HepG2 (cell line): ENCODE measurements around the gene ADSL. TPM values are rescaled to one million over a fixed set of nuclear protein-coding genes. Genes with fewer than 3 reads are reported as not detected.

Experiments used
- ATAC-seq: fragments of 200-7000 bp; cut with Tn5 transposase; 3 replicates; pipeline ENCODE4 v1.9.1; 2020; ENCODE audit warnings: mild to moderate bottlenecking, moderate library complexity
- BruUV-seq: library from RNA; stranded (reverse); fragments of 400-500 nt; replicated peaks from 2 replicates; lab custom pipeline; 2021; lab: Mats Ljungman, UMichigan
- CTCF ChIA-PET: fragments of 300-600 bp; formaldehyde crosslinking; extraction: SDS; loops from one replicate; lab custom pipeline; 2021; ENCODE audit warnings: low total read pairs, inconsistent platforms, low intra/inter-chr PET ratio; lab: Yijun Ruan, JAX
- POLR2A ChIA-PET: fragments of 350-600 bp; sonication (Branson Sonifier 250); formaldehyde crosslinking; loops from one replicate; lab custom pipeline; 2020; ENCODE audit warnings: antibody characterized with exemption, inconsistent platforms; lab: Yijun Ruan, JAX
- DNase-seq: peaks from one replicate; pipeline ENCODE4 v3.0.0-alpha.2; 2015; ENCODE audit warnings: low spot score
- FAIRE-seq: peaks from 3 replicates; lab custom pipeline; 2011; peaks lifted over from hg19 to GRCh38; lab: Jason Lieb, UNC
- H2AFZ ChIP-seq: one replicate; pipeline ENCODE4 v1.6.1; 2011; ENCODE audit warnings: low read length, inconsistent platforms
- H3K27ac ChIP-seq: fragments of 300-600 bp; 3 replicates; pipeline ENCODE4 v1.8.0; 2011; ENCODE audit warnings: mixed run types, mild to moderate bottlenecking, mixed read lengths, low read length, inconsistent platforms; ENCODE audit not compliant: insufficient read depth; ENCODE audit errors: extremely low read length
- H3K27me3 ChIP-seq, 2 experiments: fragments of 200-600 bp in 1 of 2; 2 replicates in 1 of 2; 3 replicates in 1 of 2; pipeline versions ENCODE4 v1.6.0 to v1.8.0; 2011; ENCODE audit warnings: low read length in 2 of 2, mild to moderate bottlenecking in 2 of 2, moderate library complexity in 2 of 2, inconsistent platforms in 1 of 2; ENCODE audit not compliant: insufficient read depth in 2 of 2, control insufficient read depth in 1 of 2
- H3K36me3 ChIP-seq, 2 experiments: fragments of 200-600 bp in 1 of 2; replicated peaks in 1 of 2; 2 replicates in 1 of 2; 3 replicates in 1 of 2; pipeline versions ENCODE4 v1.5.1 to v1.8.0; 2011; ENCODE audit warnings: low read length in 2 of 2, inconsistent platforms in 1 of 2; ENCODE audit not compliant: insufficient read depth in 2 of 2, control insufficient read depth in 1 of 2
- H3K4me1 ChIP-seq: 2 replicates; pipeline ENCODE4 v1.5.1; 2012; ENCODE audit warnings: low read length, inconsistent platforms; ENCODE audit not compliant: insufficient read depth
- H3K4me2 ChIP-seq: 2 replicates; pipeline ENCODE4 v1.6.0; 2011; ENCODE audit warnings: low read depth, low read length, inconsistent platforms
- H3K4me3 ChIP-seq, 3 experiments: fragments of 200-600 bp in 1 of 3; sonication (generic), shearing (Covaris generic) in 1 of 3; replicated peaks in 1 of 3; 2 replicates each; pipeline ENCODE4 v1.5.1; 2011 to 2016; ENCODE audit warnings: low read length in 3 of 3, inconsistent platforms in 2 of 3, low read depth in 2 of 3, mild to moderate bottlenecking in 2 of 3, control low read depth in 1 of 3, mixed read lengths in 1 of 3; ENCODE audit not compliant: insufficient read depth in 1 of 3
- H3K79me2 ChIP-seq: one replicate; pipeline ENCODE4 v1.6.1; 2011; ENCODE audit warnings: low read length, inconsistent platforms; ENCODE audit not compliant: insufficient read depth
- H3K9ac ChIP-seq: 2 replicates; pipeline ENCODE4 v1.6.0; 2011; ENCODE audit warnings: mild to moderate bottlenecking, low read depth, low read length, inconsistent platforms; ENCODE audit not compliant: insufficient read depth
- H3K9me3 ChIP-seq: 2 replicates; pipeline ENCODE4 v1.5.1; 2012; ENCODE audit warnings: mild to moderate bottlenecking, low read length
- H4K20me1 ChIP-seq: 2 replicates; pipeline ENCODE4 v1.6.0; 2011; ENCODE audit warnings: inconsistent platforms, mild to moderate bottlenecking, low read length, moderate library complexity; ENCODE audit not compliant: insufficient read depth
- KLF11 ChIP-seq: IDR thresholded peaks from 2 replicates; pipeline ENCODE4 v1.6.1; 2016; ENCODE audit warnings: missing compliant biosample characterization
- MTERF4 ChIP-seq: sonication (generic); formaldehyde crosslinking; IDR thresholded peaks from 2 replicates; pipeline ENCODE4 v1.8.0; 2023; ENCODE audit warnings: mild to moderate bottlenecking, missing genetic modification reagents
- PRPF4 ChIP-seq: fragments of 200-400 bp; formaldehyde crosslinking; IDR thresholded peaks from 2 replicates; pipeline ENCODE4 v1.6.1; 2016; ENCODE audit warnings: low read length, low read depth; ENCODE audit not compliant: poor library complexity, severe bottlenecking
- RAD21 ChIP-seq: fragments of 450-650 bp; formaldehyde crosslinking; IDR thresholded peaks from 2 replicates; pipeline ENCODE4 v1.5.0; 2020; ENCODE audit warnings: mild to moderate bottlenecking
- SPEN ChIP-seq: sonication (generic); formaldehyde crosslinking; IDR thresholded peaks from 2 replicates; pipeline ENCODE4 v1.5.1; 2020; ENCODE audit warnings: low read depth, mild to moderate bottlenecking, missing genetic modification reagents
- ZNF704 ChIP-seq: sonication (generic); formaldehyde crosslinking; IDR thresholded peaks from 2 replicates; pipeline ENCODE4 v1.8.1; 2023; ENCODE audit warnings: mild to moderate bottlenecking, inconsistent platforms, moderate library complexity, missing genetic modification reagents, borderline replicate concordance
- WGBS: methylation state at CpG from one replicate; pipeline ENCODE4 v1.1.6; 2017; ENCODE audit warnings: low lambda C conversion rate; 5-methylcytosine and 5-hydroxymethylcytosine counted together
- in situ Hi-C: cut with HindIII; loops from 2 replicates; pipeline ENCODE4 v1.10.0; 2017; ENCODE audit warnings: low pct_unique_long_range_greater_than_20kb; ENCODE audit not compliant: extremely low pct_ligation_motif_present
- intact Hi-C: fragments of 100-400 bp; cut with micrococcal nuclease; formaldehyde crosslinking; loops from one replicate; pipeline ENCODE4 v1.10.0; 2022; ENCODE audit not compliant: unreplicated experiment
- polyA plus RNA-seq, 8 experiments: library from polyadenylated mRNA; depleted of rRNA in 3 of 8; stranded (reverse) in 7 of 8; unstranded in 1 of 8; fragments of >200 nt; fragmentation: Illumina TruSeq in 4 of 8; extraction: Trizol in 4 of 8; gene quantifications; 2 replicates each; pipeline versions ENCODE4 v1.2.1 to v1.2.3, GENCODE V29; 2011 to 2016; ENCODE audit warnings: low read depth in 4 of 8, missing spikeins in 1 of 8, mixed read lengths in 1 of 8; ENCODE audit not compliant: insufficient read depth in 1 of 8
- total RNA-seq, 5 experiments: library from RNA; depleted of rRNA; stranded (reverse); fragments of >200 nt; fragmentation: Illumina TruSeq; extraction: Trizol; gene quantifications; 2 replicates each; pipeline ENCODE4 v1.2.3, GENCODE V29; 2016; ENCODE audit warnings: low read depth in 1 of 5

Gene ADSL
- total and polyA plus RNA-seq, 2 of the 13 experiments (the other 11 are each of a cell fraction or from before 2014, with no cell fraction given): 123 to 174 TPM

DNA sequence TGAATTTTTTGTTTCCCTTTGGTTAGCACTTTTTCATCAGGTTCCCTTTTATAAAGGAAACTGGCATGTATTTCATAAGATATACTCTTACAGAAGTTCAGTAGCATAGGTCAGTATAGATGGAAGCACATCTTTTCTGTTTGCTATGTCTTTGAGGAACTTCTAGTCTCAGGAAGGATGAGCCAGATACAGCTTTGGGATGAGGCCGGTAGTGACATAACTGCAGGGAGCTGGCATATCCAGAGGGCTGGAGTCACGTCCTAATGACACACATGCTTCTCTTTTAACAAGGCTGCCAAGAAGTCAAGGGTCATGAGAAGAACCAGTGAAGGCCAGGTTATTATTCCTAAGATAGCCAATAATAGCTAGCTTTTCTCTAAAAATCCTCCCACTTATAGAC is 33.3 kb upstream of the ADSL start:
- Histone ChIP-seq H3K4me2 (no peak overlapping the region), H4K20me1 (no peaks in the 10 kb centered on the region), H3K27ac (no peak overlapping the region), H3K9me3 (no peaks in the 10 kb centered on the region), H3K27me3 (no peaks in the 10 kb centered on the region), H3K4me3 (no peak overlapping the region), H3K79me2 (no peaks in the 10 kb centered on the region), H3K36me3 (peaks cover 23 to 89% of the 10 kb centered on the region in 2 experiments), H3K4me1 (no peaks in the 10 kb centered on the region), H2AFZ (no peak overlapping the region), H3K9ac (no peak overlapping the region)
- DNase-seq: no peak
- TF ChIP-seq MTERF4 (CRISPR knock-in tag) (no peak), SPEN (no peak)
- no peak for FAIRE-seq
- in situ Hi-C loops: no loop called here
- BruUV-seq: no TSS peak
- POLR2A ChIA-PET: no interaction called here
- intact Hi-C loops: no loop called here
- CTCF ChIA-PET: no interaction called here
- WGBS: 93% methylated on average over 2 of the region's 2 CpGs
- ATAC-seq: no peak

DNA sequence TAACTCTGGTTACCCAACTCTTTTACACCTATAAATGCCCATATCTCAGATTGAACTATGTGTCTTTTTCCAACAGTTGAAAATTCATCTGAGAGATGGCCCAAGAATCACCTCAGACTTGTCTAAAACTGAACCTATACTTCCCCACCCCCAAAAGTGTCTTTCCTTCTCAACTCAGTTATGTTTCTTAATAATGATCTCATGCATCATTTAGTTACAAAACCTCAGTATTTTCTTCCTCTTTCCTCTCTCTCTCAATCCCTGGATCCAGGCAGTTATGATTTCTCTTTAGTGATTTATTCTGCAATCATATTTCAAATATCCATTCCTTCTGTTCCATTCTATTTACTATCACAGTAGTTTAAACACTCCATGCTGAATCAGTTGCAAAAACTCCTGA is 32.3 kb upstream of the ADSL start:
- no peak overlapping the region for H3K4me3 ChIP-seq
- no peak overlapping the region for H3K9ac ChIP-seq
- no peak for TF ChIP-seq ZNF704 (CRISPR knock-in tag)
- TF ChIP-seq PRPF4: no peak
- no peak for TF ChIP-seq KLF11
- no peak for TF ChIP-seq RAD21
- TF ChIP-seq, all 625 proteins: peak for 0
- Histone ChIP-seq H3K27me3 (no peaks in the 10 kb centered on the region), H4K20me1 (no peaks in the 10 kb centered on the region), H3K36me3 (peaks cover 14 to 79% of the 10 kb centered on the region in 2 experiments), H3K27ac (no peak overlapping the region), H3K79me2 (no peaks in the 10 kb centered on the region), H3K4me1 (no peaks in the 10 kb centered on the region), H3K4me2 (no peak overlapping the region), H2AFZ (no peak overlapping the region), H3K9me3 (no peaks in the 10 kb centered on the region)
- ATAC-seq (no peak), DNase-seq (no peak), FAIRE-seq (no peak)
- ChIA-PET CTCF (no interaction called here), POLR2A (no interaction called here)
- intact Hi-C loops (no loop called here), in situ Hi-C loops (no loop called here)
- BruUV-seq: no TSS peak
